Keratinocyte (primary cell): ENCODE results near the gene CCNG2. TPM values are rescaled to one million over a fixed set of nuclear protein-coding genes. Genes with fewer than 3 reads are reported as not detected.

Source experiments
- DNase-seq: peaks from one replicate; pipeline ENCODE4 v3.0.0-alpha.2; 2011; ENCODE audit warnings: low read depth, missing footprints, low spot score
- FAIRE-seq: peaks from 2 replicates; lab custom pipeline; 2011; peaks lifted over from hg19 to GRCh38; lab: Jason Lieb, UNC
- H2AFZ ChIP-seq: 2 replicates; pipeline ENCODE4 v1.6.0; 2012; ENCODE audit warnings: low read length, control low read depth, inconsistent platforms; ENCODE audit not compliant: control insufficient read depth
- H3K27ac ChIP-seq: 2 replicates; pipeline ENCODE4 v1.5.1; 2011; ENCODE audit warnings: low read length; ENCODE audit not compliant: control insufficient read depth, insufficient read depth
- H3K27me3 ChIP-seq: 3 replicates; pipeline ENCODE4 v1.6.0; 2011; ENCODE audit warnings: low read length; ENCODE audit not compliant: control insufficient read depth, insufficient read depth; ENCODE audit errors: extremely low read depth
- H3K36me3 ChIP-seq, 2 experiments: 2 replicates in 1 of 2; 3 replicates in 1 of 2; pipeline ENCODE4 v1.5.1; 2011; ENCODE audit warnings: low read length in 2 of 2, mild to moderate bottlenecking in 1 of 2; ENCODE audit not compliant: control insufficient read depth in 2 of 2, insufficient read depth in 2 of 2; ENCODE audit errors: extremely low read depth in 1 of 2
- H3K4me1 ChIP-seq: 3 replicates; pipeline ENCODE4 v1.5.1; 2011; ENCODE audit warnings: low read length; ENCODE audit not compliant: control insufficient read depth, insufficient read depth; ENCODE audit errors: extremely low read depth
- H3K4me2 ChIP-seq: 3 replicates; pipeline ENCODE4 v1.6.0; 2011; ENCODE audit warnings: low read depth, low read length; ENCODE audit not compliant: control insufficient read depth, insufficient read depth; ENCODE audit errors: extremely low read depth
- H3K4me3 ChIP-seq, 3 experiments: fragments of 200-600 bp in 1 of 3; sonication (generic) in 1 of 3; 2 replicates in 2 of 3; 3 replicates in 1 of 3; pipeline ENCODE4 v1.5.1; 2011 to 2016; ENCODE audit warnings: low read length in 3 of 3, mild to moderate bottlenecking in 3 of 3, control low read depth in 2 of 3, inconsistent platforms in 1 of 3, low read depth in 1 of 3, mixed read lengths in 1 of 3, mixed run types in 1 of 3, moderate library complexity in 1 of 3; ENCODE audit not compliant: control insufficient read depth in 2 of 3, insufficient read depth in 2 of 3; ENCODE audit errors: extremely low read depth in 1 of 3
- H3K79me2 ChIP-seq: 2 replicates; pipeline ENCODE4 v1.6.0; 2012; ENCODE audit warnings: low read length; ENCODE audit not compliant: control insufficient read depth, insufficient read depth
- H3K9ac ChIP-seq: 3 replicates; pipeline ENCODE4 v1.6.0; 2011; ENCODE audit warnings: low read length; ENCODE audit not compliant: control insufficient read depth, insufficient read depth; ENCODE audit errors: extremely low read depth
- H3K9me1 ChIP-seq: 3 replicates; pipeline ENCODE4 v1.6.0; 2011; ENCODE audit warnings: low read length; ENCODE audit not compliant: control insufficient read depth, insufficient read depth; ENCODE audit errors: extremely low read depth
- H3K9me3 ChIP-seq: 2 replicates; pipeline ENCODE4 v1.5.1; 2012; ENCODE audit warnings: low read depth, low read length; ENCODE audit not compliant: control insufficient read depth
- H4K20me1 ChIP-seq: 3 replicates; pipeline ENCODE4 v1.6.0; 2011; ENCODE audit warnings: low read length; ENCODE audit not compliant: control insufficient read depth, insufficient read depth; ENCODE audit errors: extremely low read depth
- CTCF ChIP-seq, 3 experiments: IDR thresholded peaks in 1 of 3; conservative IDR thresholded peaks in 1 of 3; optimal IDR thresholded peaks in 1 of 3; 2 replicates in 2 of 3; 3 replicates in 1 of 3; pipeline versions ENCODE3 to v1.5.1; 2011; ENCODE audit warnings: low read length in 3 of 3, mild to moderate bottlenecking in 3 of 3, moderate library complexity in 2 of 3, control low read depth in 1 of 3, inconsistent platforms in 1 of 3; ENCODE audit not compliant: insufficient read depth in 2 of 3; ENCODE audit errors: extremely low read depth in 1 of 3
- EZH2 ChIP-seq: IDR thresholded peaks from one replicate; pipeline ENCODE4 v1.6.1; 2012; ENCODE audit warnings: inconsistent platforms, mild to moderate bottlenecking, low read length, moderate library complexity
- dilution Hi-C: fragments of 300-500 bp; cut with MboI; formaldehyde crosslinking; loops from one replicate; pipeline ENCODE4 v1.7.0; 2020; ENCODE audit warnings: low sequenced_read_pairs; ENCODE audit not compliant: extremely low pct_ligation_motif_present
- polyA plus RNA-seq, 5 experiments: library from polyadenylated mRNA; depleted of rRNA in 3 of 5; stranded (reverse) in 3 of 5; stranded (forward) in 1 of 5; unstranded in 1 of 5; fragments of >200 nt; gene quantifications; 1 replicate in 1 of 5; 2 replicates in 3 of 5; 3 replicates in 1 of 5; pipeline versions ENCODE4 v1.2.1 to v1.2.3, GENCODE V29; 2011 to 2012; ENCODE audit warnings: missing spikeins in 2 of 5, low read depth in 1 of 5, low replicate concordance in 1 of 5

CCNG2 gene
- polyA plus RNA-seq, 1 donor (not counting 4 experiments of a cell fraction or from before 2014, with no cell fraction given), result 96.9 TPM

- dilution Hi-C loops, result no loop called here
- no peaks in the 10 kb centered on the region for H3K27me3 ChIP-seq
- H3K4me2 ChIP-seq, result no peak overlapping the region
- no peaks in the 10 kb centered on the region for H3K79me2 ChIP-seq
- H3K36me3 ChIP-seq, result peaks cover 8 to 27% of the 10 kb centered on the region in 2 experiments
- no peaks in the 10 kb centered on the region for H3K9me1 ChIP-seq
- TF ChIP-seq EZH2 (no peak), CTCF (optimal IDR thresholded peaks at IDR 0.05 in 1 of 3, IDR thresholded peaks at IDR 0.05 in 1 of 3, conservative IDR thresholded peaks at IDR 0.05 in 1 of 3; ENCODE audit: extremely low read depth in 1 of 3, insufficient read depth in 2 of 3, low read length in 3 of 3) (peak in 1 of 3 experiments; percentile 20)
- H3K4me1 ChIP-seq, result peaks cover 48% of the 10 kb centered on the region
- no peaks in the 10 kb centered on the region for H4K20me1 ChIP-seq
- H3K27ac ChIP-seq, result peak overlapping the region; percentile 81
- H3K4me3 ChIP-seq, result no peak overlapping the region
- no peaks in the 10 kb centered on the region for H3K9me3 ChIP-seq
- FAIRE-seq (peak; percentile 68), DNase-seq (no peak)
- no peak overlapping the region for H3K9ac ChIP-seq
- H2AFZ ChIP-seq, result no peak overlapping the region
These were observed 13.9 kb downstream of the CCNG2 start for GRCh38 chr4:77170926-77171325.

GRCh38 chr4:77172336-77172735 is 15.3 kb downstream of the CCNG2 start:
- dilution Hi-C loops, result no loop called here
- no peaks in the 10 kb centered on the region for H3K9me1 ChIP-seq
- H3K79me2 ChIP-seq, result no peaks in the 10 kb centered on the region
- no peaks in the 10 kb centered on the region for H3K27me3 ChIP-seq
- FAIRE-seq, result peak; percentile 89
- TF ChIP-seq EZH2 (no peak), CTCF (optimal IDR thresholded peaks at IDR 0.05 in 1 of 3, IDR thresholded peaks at IDR 0.05 in 1 of 3, conservative IDR thresholded peaks at IDR 0.05 in 1 of 3; ENCODE audit: extremely low read depth in 1 of 3, insufficient read depth in 2 of 3, low read length in 3 of 3) (no peak)
- H3K36me3 ChIP-seq, result peaks cover 7 to 21% of the 10 kb centered on the region in 2 experiments
- no peaks in the 10 kb centered on the region for H3K9me3 ChIP-seq
- H3K4me3 ChIP-seq, result no peak overlapping the region
- H3K9ac ChIP-seq, result peak overlapping the region; percentile 56
- DNase-seq, result no peak
- H3K27ac ChIP-seq, result peak overlapping the region; percentile 81
- peak overlapping the region; percentile 63 for H3K4me2 ChIP-seq
- no peak overlapping the region for H2AFZ ChIP-seq
- H4K20me1 ChIP-seq, result no peaks in the 10 kb centered on the region
- H3K4me1 ChIP-seq, result peaks cover 62% of the 10 kb centered on the region
